Endothelial cell of umbilical vein (primary cell): ENCODE results near the gene CDC42EP3. TPM values are rescaled to one million over a fixed set of nuclear protein-coding genes. Genes with fewer than 3 reads are reported as not detected.

Source experiments
- BruUV-seq: library from RNA; stranded (reverse); fragments of 400-500 nt; replicated peaks from 2 replicates; lab custom pipeline; 2021; lab: Mats Ljungman, UMichigan
- CTCF ChIA-PET: fragments of 300-600, 350-600 bp; sonication (Branson Sonifier 250); formaldehyde crosslinking; loops from one replicate; lab custom pipeline; 2021; ENCODE audit warnings: antibody characterized with exemption, inconsistent platforms; lab: Charles Lee
- POLR2A ChIA-PET: fragments of 300-600, 350-600 bp; sonication (Branson Sonifier 250); formaldehyde crosslinking; loops from one replicate; lab custom pipeline; 2021; ENCODE audit warnings: antibody characterized with exemption, inconsistent platforms; lab: Charles Lee
- DNase-seq: peaks from one replicate; pipeline ENCODE4 v3.0.0-alpha.2; 2011; ENCODE audit warnings: low read depth, low spot score
- FAIRE-seq: peaks from 2 replicates; lab custom pipeline; 2011; peaks lifted over from hg19 to GRCh38; lab: Jason Lieb, UNC
- H2AFZ ChIP-seq: 2 replicates; pipeline ENCODE4 v1.6.0; 2012; ENCODE audit warnings: low read depth, low read length, control low read depth, inconsistent platforms
- H3K27ac ChIP-seq: 2 replicates; pipeline ENCODE4 v1.5.1; 2011; ENCODE audit warnings: low read depth, mild to moderate bottlenecking, control low read depth, low read length, moderate library complexity; ENCODE audit not compliant: insufficient read depth
- H3K27me3 ChIP-seq, 2 experiments: 2 replicates each; pipeline versions ENCODE4 v1.6.0 to v1.6.1; 2011; ENCODE audit warnings: low read length in 2 of 2, mixed read lengths in 1 of 2; ENCODE audit not compliant: control insufficient read depth in 2 of 2, insufficient read depth in 2 of 2
- H3K36me3 ChIP-seq, 2 experiments: 2 replicates in 1 of 2; 3 replicates in 1 of 2; pipeline ENCODE4 v1.5.1; 2011; ENCODE audit warnings: low read length in 2 of 2, mild to moderate bottlenecking in 1 of 2, moderate library complexity in 1 of 2; ENCODE audit not compliant: control insufficient read depth in 2 of 2, insufficient read depth in 2 of 2; ENCODE audit errors: extremely low read depth in 1 of 2
- H3K4me1 ChIP-seq: 3 replicates; pipeline ENCODE4 v1.5.1; 2011; ENCODE audit warnings: mild to moderate bottlenecking, low read length; ENCODE audit not compliant: control insufficient read depth, insufficient read depth; ENCODE audit errors: extremely low read depth
- H3K4me2 ChIP-seq: 2 replicates; pipeline ENCODE4 v1.6.1; 2011; ENCODE audit warnings: low read length, control low read depth, mixed read lengths; ENCODE audit not compliant: insufficient read depth
- H3K4me3 ChIP-seq, 3 experiments: fragments of 200-600 bp in 1 of 3; sonication (generic), shearing (Covaris generic) in 1 of 3; replicated peaks in 1 of 3; 2 replicates each; pipeline ENCODE4 v1.5.1; 2011 to 2016; ENCODE audit warnings: control low read depth in 3 of 3, low read length in 3 of 3, mild to moderate bottlenecking in 2 of 3, inconsistent platforms in 1 of 3, low read depth in 1 of 3, moderate library complexity in 1 of 3; ENCODE audit not compliant: insufficient read depth in 1 of 3
- H3K79me2 ChIP-seq: 2 replicates; pipeline ENCODE4 v1.6.0; 2012; ENCODE audit warnings: low read length, inconsistent platforms; ENCODE audit not compliant: control insufficient read depth, insufficient read depth
- H3K9ac ChIP-seq: replicated peaks from 2 replicates; pipeline ENCODE3; 2011; ENCODE audit warnings: low read length, control low read depth; ENCODE audit not compliant: insufficient read depth; ENCODE audit errors: extremely low read depth
- H3K9me1 ChIP-seq: replicated peaks from 3 replicates; pipeline ENCODE4 v1.6.0; 2011; ENCODE audit warnings: mild to moderate bottlenecking, low read length; ENCODE audit not compliant: control insufficient read depth, insufficient read depth; ENCODE audit errors: extremely low read depth
- H3K9me3 ChIP-seq: replicated peaks from 2 replicates; pipeline ENCODE4 v1.5.1; 2012; ENCODE audit warnings: low read length, inconsistent platforms; ENCODE audit not compliant: control insufficient read depth, insufficient read depth
- H4K20me1 ChIP-seq: replicated peaks from 2 replicates; pipeline ENCODE3; 2011; ENCODE audit warnings: mild to moderate bottlenecking, low read length; ENCODE audit not compliant: control insufficient read depth, insufficient read depth; ENCODE audit errors: extremely low read depth
- CTCF ChIP-seq, 2 donors: IDR thresholded peaks; 1 replicate in 1 of 2; 2 replicates in 1 of 2; pipeline ENCODE4 v1.5.1; 2011; ENCODE audit warnings: low read length in 2 of 2, mild to moderate bottlenecking in 2 of 2, moderate library complexity in 2 of 2, control low read depth in 1 of 2, inconsistent platforms in 1 of 2, low read depth in 1 of 2; ENCODE audit not compliant: insufficient read depth in 1 of 2; ENCODE audit errors: extremely low read depth in 1 of 2
- EZH2 ChIP-seq: IDR thresholded peaks from 2 replicates; pipeline ENCODE4 v1.6.1; 2012; ENCODE audit warnings: borderline replicate concordance, low read depth, mild to moderate bottlenecking, moderate library complexity, low read length, inconsistent platforms; ENCODE audit not compliant: severe bottlenecking
- FOS ChIP-seq: IDR thresholded peaks from 2 replicates; pipeline ENCODE4 v1.6.1; 2011; ENCODE audit warnings: mild to moderate bottlenecking, low read length, moderate library complexity, borderline replicate concordance; ENCODE audit not compliant: insufficient read depth
- GATA2 ChIP-seq: IDR thresholded peaks from 2 replicates; pipeline ENCODE4 v1.7.0; 2011; ENCODE audit warnings: low read depth, mild to moderate bottlenecking, moderate library complexity, mixed read lengths, low read length; ENCODE audit not compliant: insufficient read length, insufficient read depth
- JUN ChIP-seq: IDR thresholded peaks from 2 replicates; pipeline ENCODE4 v1.6.1; 2011; ENCODE audit warnings: borderline replicate concordance, low read depth; ENCODE audit not compliant: insufficient read length, insufficient read depth
- MAX ChIP-seq: IDR thresholded peaks from 2 replicates; pipeline ENCODE4 v1.6.1; 2011; ENCODE audit not compliant: insufficient read depth, insufficient read length
- MYC ChIP-seq: IDR thresholded peaks from one replicate; pipeline ENCODE4 v1.6.1; 2011; ENCODE audit warnings: mild to moderate bottlenecking, low read depth, low read length
- POLR2A ChIP-seq: IDR thresholded peaks from 2 replicates; pipeline ENCODE4 v1.6.1; 2012; ENCODE audit warnings: low read depth, mild to moderate bottlenecking, control low read depth, low read length
- POLR2AphosphoS5 ChIP-seq: IDR thresholded peaks from 2 replicates; pipeline ENCODE4 v1.6.1; 2012; ENCODE audit warnings: low read depth, mild to moderate bottlenecking, control low read depth, low read length, moderate library complexity; ENCODE audit not compliant: insufficient read depth
- dilution Hi-C: fragments of 300-500 bp; cut with MboI; formaldehyde crosslinking; loops from one replicate; pipeline ENCODE4 v1.15.0; 2019; ENCODE audit warnings: low sequenced_read_pairs; ENCODE audit not compliant: extremely low pct_ligation_motif_present
- intact Hi-C: fragments of 100-400 bp; cut with micrococcal nuclease; formaldehyde crosslinking; loops from one replicate; pipeline ENCODE4 v1.10.0; 2022
- polyA plus RNA-seq, 4 experiments: library from polyadenylated mRNA; depleted of rRNA in 3 of 4; stranded (reverse) in 3 of 4; unstranded in 1 of 4; fragments of >200 nt; gene quantifications; 2 replicates each; pipeline versions ENCODE4 v1.2.1 to v1.2.3, GENCODE V29; 2011 to 2012; ENCODE audit warnings: missing spikeins in 1 of 4
- total RNA-seq: library from RNA; stranded (reverse); gene quantifications from 2 replicates; pipeline ENCODE4 v1.2.3, GENCODE V29; 2021

The CDC42EP3 gene
- total and polyA plus RNA-seq, 2 donors (not counting 3 experiments of a cell fraction or from before 2014, with no cell fraction given): 14.6 to 54.7 TPM

GRCh38 chr2:37602040-37602439, 69.4 kb downstream of the CDC42EP3 start:
- no peaks in the 10 kb centered on the region for H3K36me3 ChIP-seq
- intact Hi-C loops: no loop called here
- DNase-seq (no peak), FAIRE-seq (no peak)
- BruUV-seq: no TSS peak
- H3K27me3 ChIP-seq: no peaks in the 10 kb centered on the region
- H3K4me3 ChIP-seq: no peak overlapping the region
- POLR2A ChIA-PET: no interaction called here
- H3K4me1 ChIP-seq: peaks cover 14% of the 10 kb centered on the region
- no peaks in the 10 kb centered on the region for H3K9me1 ChIP-seq
- no peak overlapping the region for H3K4me2 ChIP-seq
- CTCF ChIA-PET: interaction anchor here (1.0 to 1.1 kb wide), 2 partner anchors 10 to 206 kb away, joined by 3 read pairs; no protein-coding TSS in a partner anchor
- no peak overlapping the region for H3K9ac ChIP-seq
- no peaks in the 10 kb centered on the region for H3K9me3 ChIP-seq
- no peaks in the 10 kb centered on the region for H4K20me1 ChIP-seq
- H3K27ac ChIP-seq: no peak overlapping the region
- TF ChIP-seq MAX: no peak
- TF ChIP-seq CTCF (IDR thresholded peaks at IDR 0.05; ENCODE audit: extremely low read depth in 1 of 2, insufficient read depth in 1 of 2, low read depth in 1 of 2, low read length in 2 of 2): no peak
- no peak for TF ChIP-seq MYC
- TF ChIP-seq POLR2A: no peak
- no peak for TF ChIP-seq POLR2AphosphoS5
- no peak for TF ChIP-seq FOS
- no peak for TF ChIP-seq JUN
- TF ChIP-seq EZH2: no peak
- no peak for TF ChIP-seq GATA2
- dilution Hi-C loops: no loop called here
- no peaks in the 10 kb centered on the region for H3K79me2 ChIP-seq
- H2AFZ ChIP-seq: no peak overlapping the region
